Common myeloid progenitor, CD34-positive (primary cell): ENCODE data around the gene TPK1.
A peak's percentile ranks its signal among the peaks of the same experiment; 100 is the strongest.

Source experiments
- CTCF ChIA-PET: fragments of 350-600 bp; sonication (Branson Sonifier 250); formaldehyde crosslinking; loops from one replicate; lab custom pipeline; 2021; ENCODE audit warnings: antibody characterized with exemption; lab: Charles Lee
- POLR2A ChIA-PET: fragments of 350-600 bp; sonication (Branson Sonifier 250); formaldehyde crosslinking; loops from one replicate; lab custom pipeline; 2021; ENCODE audit warnings: antibody characterized with exemption; lab: Charles Lee
- DNase-seq, 3 donors: peaks; one replicate each; pipeline versions ENCODE4 v3.0.0 to v3.0.0-alpha.2; 2013
- H3K27ac ChIP-seq, 2 experiments: 1 replicate in 1 of 2; 2 replicates in 1 of 2; pipeline ENCODE4 v1.7.0; 2013; ENCODE audit warnings: inconsistent platforms in 2 of 2, low read length in 2 of 2, mild to moderate bottlenecking in 2 of 2, low read depth in 1 of 2, moderate library complexity in 1 of 2; ENCODE audit not compliant: severe bottlenecking in 2 of 2, insufficient read depth in 1 of 2, poor library complexity in 1 of 2
- H3K27me3 ChIP-seq, 5 experiments: replicated peaks in 2 of 5; 1 replicate in 3 of 5; 2 replicates in 2 of 5; pipeline versions ENCODE4 v1.6.1 to v1.7.0; 2013; ENCODE audit warnings: low read length in 4 of 5, mild to moderate bottlenecking in 2 of 5, moderate library complexity in 2 of 5, inconsistent platforms in 1 of 5; ENCODE audit not compliant: insufficient read depth in 5 of 5, control insufficient read depth in 4 of 5
- H3K36me3 ChIP-seq, 4 experiments: 1 replicate in 2 of 4; 2 replicates in 2 of 4; pipeline versions ENCODE4 v1.6.1 to v1.7.0; 2013; ENCODE audit warnings: low read length in 3 of 4, control low read depth in 1 of 4, mild to moderate bottlenecking in 1 of 4; ENCODE audit not compliant: control insufficient read depth in 4 of 4, insufficient read depth in 4 of 4
- H3K4me1 ChIP-seq, 4 experiments: 1 replicate in 3 of 4; 2 replicates in 1 of 4; pipeline versions ENCODE4 v1.6.1 to v1.7.1; 2013; ENCODE audit warnings: low read length in 3 of 4, mild to moderate bottlenecking in 3 of 4, control low read depth in 1 of 4, inconsistent platforms in 1 of 4, moderate library complexity in 1 of 4; ENCODE audit not compliant: control insufficient read depth in 4 of 4, insufficient read depth in 4 of 4; ENCODE audit errors: control extremely low read depth in 1 of 4
- H3K4me3 ChIP-seq, 7 experiments: 1 replicate in 4 of 7; 2 replicates in 3 of 7; pipeline versions ENCODE4 v1.5.1 to v1.7.0; 2013; ENCODE audit warnings: mild to moderate bottlenecking in 7 of 7, low read length in 6 of 7, moderate library complexity in 6 of 7, inconsistent platforms in 2 of 7, low read depth in 2 of 7, control low read depth in 1 of 7; ENCODE audit not compliant: insufficient read depth in 4 of 7, control insufficient read depth in 1 of 7; ENCODE audit errors: extremely low read depth in 1 of 7
- H3K9me3 ChIP-seq, 5 experiments: 1 replicate in 4 of 5; 2 replicates in 1 of 5; pipeline versions ENCODE4 v1.6.1 to v1.7.1; 2013; ENCODE audit warnings: low read length in 4 of 5, mild to moderate bottlenecking in 2 of 5, inconsistent platforms in 1 of 5, low read depth in 1 of 5, moderate library complexity in 1 of 5; ENCODE audit not compliant: control insufficient read depth in 4 of 5, insufficient read depth in 2 of 5; ENCODE audit errors: control extremely low read depth in 1 of 5
- WGBS: methylation state at CpG from one replicate; pipeline ENCODE4 v1.1.5; 2013; ENCODE audit not compliant: insufficient coverage; 5-methylcytosine and 5-hydroxymethylcytosine counted together

Gene TPK1

GRCh38 chr7:144862612-144863319 is 26.9 kb upstream of the TPK1 start:
- Histone ChIP-seq H3K27me3 (no peaks in the 10 kb centered on the region), H3K27ac (no peak overlapping the region), H3K4me1 (no peaks in the 10 kb centered on the region), H3K36me3 (no peaks in the 10 kb centered on the region), H3K9me3 (no peaks in the 10 kb centered on the region), H3K4me3 (no peak overlapping the region)
- DNase-seq: peak in 2 of 3 donors; percentile 23 to 30
- ChIA-PET CTCF (no interaction called here), POLR2A (no interaction called here)
- whole genome bisulfite sequencing: no CpG with 5 or more reads among the region's 2 CpGs

GRCh38 chr7:144859739-144860138 is 23.9 kb upstream of the TPK1 start:
- no peaks in the 10 kb centered on the region for H3K9me3 ChIP-seq
- DNase-seq: no peak
- no peaks in the 10 kb centered on the region for H3K36me3 ChIP-seq
- no peaks in the 10 kb centered on the region for H3K4me1 ChIP-seq
- H3K4me3 ChIP-seq: no peak overlapping the region
- CTCF ChIA-PET: no interaction called here
- H3K27me3 ChIP-seq: no peaks in the 10 kb centered on the region
- no CpG with 5 or more reads among the region's 3 CpGs for WGBS
- no peak overlapping the region for H3K27ac ChIP-seq
- POLR2A ChIA-PET: no interaction called here

- no peaks in the 10 kb centered on the region for H3K27me3 ChIP-seq
- no peaks in the 10 kb centered on the region for H3K36me3 ChIP-seq
- no peak overlapping the region for H3K4me3 ChIP-seq
- no peak for DNase-seq
- no peak overlapping the region for H3K27ac ChIP-seq
- no peaks in the 10 kb centered on the region for H3K9me3 ChIP-seq
- H3K4me1 ChIP-seq: no peaks in the 10 kb centered on the region
- CTCF ChIA-PET: interaction anchor here (1.5 kb wide), 1 partner anchor 179 kb away, joined by 5 read pairs; no protein-coding TSS in a partner anchor
- 100% methylated on average over 1 of the region's 1 CpG for WGBS
- POLR2A ChIA-PET: no interaction called here
These were observed 21.6 kb upstream of the TPK1 start for GRCh38 chr7:144857463-144857862.

GRCh38 chr7:144854839-144855424 is 19.1 kb upstream of the TPK1 start:
- peak in 2 of 3 donors; percentile 17 to 37 for DNase-seq
- Histone ChIP-seq H3K36me3 (no peaks in the 10 kb centered on the region), H3K4me1 (no peaks in the 10 kb centered on the region), H3K27ac (no peak overlapping the region), H3K9me3 (peaks cover 0 to 2% (median 0%) of the 10 kb centered on the region in 5 experiments), H3K27me3 (no peaks in the 10 kb centered on the region), H3K4me3 (no peak overlapping the region)
- ChIA-PET POLR2A (interaction anchor here (1.1 kb wide), 1 partner anchor 19 kb away, joined by 3 read pairs; the partner anchor contains the start of gene TPK1), CTCF (interaction anchor here (0.7 to 1.3 kb wide), 4 partner anchors 9 to 121 kb away, joined by 3 to 6 read pairs (median 3); partner anchors contain the start of gene TPK1)
- 40% methylated on average over 1 of the region's 3 CpGs for whole genome bisulfite sequencing

- CTCF ChIA-PET: interaction anchor here (1.6 kb wide), 1 partner anchor 19 kb away, joined by 3 read pairs; no protein-coding TSS in a partner anchor
- H3K4me1 ChIP-seq: no peaks in the 10 kb centered on the region
- no peaks in the 10 kb centered on the region for H3K36me3 ChIP-seq
- H3K4me3 ChIP-seq: no peak overlapping the region
- POLR2A ChIA-PET: no interaction called here
- DNase-seq: no peak
- peaks cover 0 to 2% (median 0%) of the 10 kb centered on the region in 5 experiments for H3K9me3 ChIP-seq
- WGBS: 93% methylated on average over 7 of the region's 8 CpGs
- no peaks in the 10 kb centered on the region for H3K27me3 ChIP-seq
- no peak overlapping the region for H3K27ac ChIP-seq
These were observed 17.7 kb upstream of the TPK1 start for GRCh38 chr7:144853542-144853941.

- POLR2A ChIA-PET: no interaction called here
- no CpG with 5 or more reads among the region's 1 CpG for WGBS
These were observed 12.2 kb upstream of the TPK1 start for GRCh38 chr7:144848078-144848477.

GRCh38 chr7:144842377-144842851 is 6.6 kb upstream of the TPK1 start:
- CTCF ChIA-PET: interaction anchor here (1.8 kb wide), 1 partner anchor 105 kb away, joined by 4 read pairs; no protein-coding TSS in a partner anchor
- H3K36me3 ChIP-seq: no peaks in the 10 kb centered on the region
- POLR2A ChIA-PET: no interaction called here
- H3K27me3 ChIP-seq: no peaks in the 10 kb centered on the region
- peaks cover 9 to 17% (median 12%) of the 10 kb centered on the region in 4 experiments for H3K4me1 ChIP-seq
- H3K27ac ChIP-seq: peak overlapping the region; percentile 61 to 78
- peak overlapping the region in 3 of 7 experiments; percentile 17 to 32 (median 23) for H3K4me3 ChIP-seq
- DNase-seq: peak; percentile 63 to 90 (median 90)
- no peaks in the 10 kb centered on the region for H3K9me3 ChIP-seq
- WGBS: 3% methylated on average over 5 of the region's 6 CpGs

More at GRCh38 chr7:144848078-144848477, 12.2 kb upstream of the TPK1 start:
- no peak overlapping the region for H3K27ac ChIP-seq
- no peaks in the 10 kb centered on the region for H3K36me3 ChIP-seq
- no peaks in the 10 kb centered on the region for H3K27me3 ChIP-seq
- no peak overlapping the region for H3K4me3 ChIP-seq
- CTCF ChIA-PET: no interaction called here
- peaks cover 0 to 6% (median 0%) of the 10 kb centered on the region in 5 experiments for H3K9me3 ChIP-seq
- no peak for DNase-seq
- peaks cover 0 to 2% (median under 1%) of the 10 kb centered on the region in 4 experiments for H3K4me1 ChIP-seq
